HepG2 (cell line): ENCODE measurements around the gene IRF6. TPM values are rescaled to one million over a fixed set of nuclear protein-coding genes. Genes with fewer than 3 reads are reported as not detected.

Experiments used
- ATAC-seq: fragments of 200-7000 bp; cut with Tn5 transposase; 3 replicates; pipeline ENCODE4 v1.9.1; 2020; ENCODE audit warnings: mild to moderate bottlenecking, moderate library complexity
- BruUV-seq: library from RNA; stranded (reverse); fragments of 400-500 nt; replicated peaks from 2 replicates; lab custom pipeline; 2021; lab: Mats Ljungman, UMichigan
- CTCF ChIA-PET: fragments of 300-600 bp; formaldehyde crosslinking; extraction: SDS; loops from one replicate; lab custom pipeline; 2021; ENCODE audit warnings: low total read pairs, inconsistent platforms, low intra/inter-chr PET ratio; lab: Yijun Ruan, JAX
- POLR2A ChIA-PET: fragments of 350-600 bp; sonication (Branson Sonifier 250); formaldehyde crosslinking; loops from one replicate; lab custom pipeline; 2020; ENCODE audit warnings: antibody characterized with exemption, inconsistent platforms; lab: Yijun Ruan, JAX
- DNase-seq: peaks from one replicate; pipeline ENCODE4 v3.0.0-alpha.2; 2015; ENCODE audit warnings: low spot score
- FAIRE-seq: peaks from 3 replicates; lab custom pipeline; 2011; peaks lifted over from hg19 to GRCh38; lab: Jason Lieb, UNC
- H2AFZ ChIP-seq: one replicate; pipeline ENCODE4 v1.6.1; 2011; ENCODE audit warnings: low read length, inconsistent platforms
- H3K27ac ChIP-seq: fragments of 300-600 bp; 3 replicates; pipeline ENCODE4 v1.8.0; 2011; ENCODE audit warnings: mixed run types, mild to moderate bottlenecking, mixed read lengths, low read length, inconsistent platforms; ENCODE audit not compliant: insufficient read depth; ENCODE audit errors: extremely low read length
- H3K27me3 ChIP-seq, 2 experiments: fragments of 200-600 bp in 1 of 2; 2 replicates in 1 of 2; 3 replicates in 1 of 2; pipeline versions ENCODE4 v1.6.0 to v1.8.0; 2011; ENCODE audit warnings: low read length in 2 of 2, mild to moderate bottlenecking in 2 of 2, moderate library complexity in 2 of 2, inconsistent platforms in 1 of 2; ENCODE audit not compliant: insufficient read depth in 2 of 2, control insufficient read depth in 1 of 2
- H3K36me3 ChIP-seq, 2 experiments: fragments of 200-600 bp in 1 of 2; replicated peaks in 1 of 2; 2 replicates in 1 of 2; 3 replicates in 1 of 2; pipeline versions ENCODE4 v1.5.1 to v1.8.0; 2011; ENCODE audit warnings: low read length in 2 of 2, inconsistent platforms in 1 of 2; ENCODE audit not compliant: insufficient read depth in 2 of 2, control insufficient read depth in 1 of 2
- H3K4me1 ChIP-seq: 2 replicates; pipeline ENCODE4 v1.5.1; 2012; ENCODE audit warnings: low read length, inconsistent platforms; ENCODE audit not compliant: insufficient read depth
- H3K4me2 ChIP-seq: 2 replicates; pipeline ENCODE4 v1.6.0; 2011; ENCODE audit warnings: low read depth, low read length, inconsistent platforms
- H3K4me3 ChIP-seq, 3 experiments: fragments of 200-600 bp in 1 of 3; sonication (generic), shearing (Covaris generic) in 1 of 3; replicated peaks in 1 of 3; 2 replicates each; pipeline ENCODE4 v1.5.1; 2011 to 2016; ENCODE audit warnings: low read length in 3 of 3, inconsistent platforms in 2 of 3, low read depth in 2 of 3, mild to moderate bottlenecking in 2 of 3, control low read depth in 1 of 3, mixed read lengths in 1 of 3; ENCODE audit not compliant: insufficient read depth in 1 of 3
- H3K79me2 ChIP-seq: one replicate; pipeline ENCODE4 v1.6.1; 2011; ENCODE audit warnings: low read length, inconsistent platforms; ENCODE audit not compliant: insufficient read depth
- H3K9ac ChIP-seq: 2 replicates; pipeline ENCODE4 v1.6.0; 2011; ENCODE audit warnings: mild to moderate bottlenecking, low read depth, low read length, inconsistent platforms; ENCODE audit not compliant: insufficient read depth
- H3K9me3 ChIP-seq: 2 replicates; pipeline ENCODE4 v1.5.1; 2012; ENCODE audit warnings: mild to moderate bottlenecking, low read length
- H4K20me1 ChIP-seq: 2 replicates; pipeline ENCODE4 v1.6.0; 2011; ENCODE audit warnings: inconsistent platforms, mild to moderate bottlenecking, low read length, moderate library complexity; ENCODE audit not compliant: insufficient read depth
- HOXA9 ChIP-seq: sonication (generic); formaldehyde crosslinking; IDR thresholded peaks from 2 replicates; pipeline ENCODE4 v1.8.1; 2022; ENCODE audit warnings: missing genetic modification reagents, mild to moderate bottlenecking, moderate library complexity, borderline replicate concordance
- JUNB ChIP-seq: sonication (generic); formaldehyde crosslinking; IDR thresholded peaks from 2 replicates; pipeline ENCODE4 v1.8.0; 2022; ENCODE audit warnings: missing genetic modification reagents, mild to moderate bottlenecking, borderline replicate concordance
- KMT2B ChIP-seq: IDR thresholded peaks from 2 replicates; pipeline ENCODE4 v1.6.1; 2016; ENCODE audit warnings: missing genetic modification reagents, missing compliant biosample characterization
- MTA1 ChIP-seq: sonication (generic); formaldehyde crosslinking; IDR thresholded peaks from 2 replicates; pipeline ENCODE4 v1.4.0; 2020; ENCODE audit warnings: missing genetic modification reagents, mild to moderate bottlenecking, borderline replicate concordance
- RFXAP ChIP-seq: sonication (generic); formaldehyde crosslinking; IDR thresholded peaks from 2 replicates; pipeline ENCODE4 v1.4.0; 2020; ENCODE audit warnings: missing genetic modification reagents, borderline replicate concordance
- SMARCE1 ChIP-seq: fragments of 450-650 bp; IDR thresholded peaks from 2 replicates; pipeline ENCODE4 v1.6.1; 2017; ENCODE audit warnings: borderline replicate concordance
- ZNF367 ChIP-seq: sonication (generic); formaldehyde crosslinking; IDR thresholded peaks from 2 replicates; pipeline ENCODE4 v1.4.0; 2020; ENCODE audit warnings: missing genetic modification reagents, borderline replicate concordance
- ZNF556 ChIP-seq: sonication (generic); formaldehyde crosslinking; IDR thresholded peaks from 2 replicates; pipeline ENCODE4 v1.4.0; 2020; ENCODE audit warnings: mild to moderate bottlenecking, missing genetic modification reagents, borderline replicate concordance
- WGBS: methylation state at CpG from one replicate; pipeline ENCODE4 v1.1.6; 2017; ENCODE audit warnings: low lambda C conversion rate; 5-methylcytosine and 5-hydroxymethylcytosine counted together
- in situ Hi-C: cut with HindIII; loops from 2 replicates; pipeline ENCODE4 v1.10.0; 2017; ENCODE audit warnings: low pct_unique_long_range_greater_than_20kb; ENCODE audit not compliant: extremely low pct_ligation_motif_present
- intact Hi-C: fragments of 100-400 bp; cut with micrococcal nuclease; formaldehyde crosslinking; loops from one replicate; pipeline ENCODE4 v1.10.0; 2022; ENCODE audit not compliant: unreplicated experiment
- polyA plus RNA-seq, 8 experiments: library from polyadenylated mRNA; depleted of rRNA in 3 of 8; stranded (reverse) in 7 of 8; unstranded in 1 of 8; fragments of >200 nt; fragmentation: Illumina TruSeq in 4 of 8; extraction: Trizol in 4 of 8; gene quantifications; 2 replicates each; pipeline versions ENCODE4 v1.2.1 to v1.2.3, GENCODE V29; 2011 to 2016; ENCODE audit warnings: low read depth in 4 of 8, missing spikeins in 1 of 8, mixed read lengths in 1 of 8; ENCODE audit not compliant: insufficient read depth in 1 of 8
- total RNA-seq, 5 experiments: library from RNA; depleted of rRNA; stranded (reverse); fragments of >200 nt; fragmentation: Illumina TruSeq; extraction: Trizol; gene quantifications; 2 replicates each; pipeline ENCODE4 v1.2.3, GENCODE V29; 2016; ENCODE audit warnings: low read depth in 1 of 5
- TF ChIP-seq, protein P1 (sequence below), 2 experiments: fragments of 450-650 bp in 1 of 2; sonication (generic) in 1 of 2; formaldehyde crosslinking; IDR thresholded peaks; 2 replicates each; pipeline versions ENCODE4 v1.5.0 to v1.8.0; 2020 to 2022; ENCODE audit warnings: mild to moderate bottlenecking in 1 of 2, missing genetic modification reagents in 1 of 2
- TF ChIP-seq, protein P2 (sequence below): IDR thresholded peaks from 2 replicates; pipeline ENCODE4 v1.4.0; 2020; ENCODE audit warnings: mild to moderate bottlenecking, missing genetic modification reagents
- TF ChIP-seq, protein P3 (sequence below): IDR thresholded peaks from 2 replicates; pipeline ENCODE4 v1.6.1; 2012; ENCODE audit warnings: low read depth, low read length, improper control_type of control experiment

The IRF6 gene
- total and polyA plus RNA-seq, 2 of the 13 experiments (the other 11 are each of a cell fraction or from before 2014, with no cell fraction given), result 0.02 TPM; not detected in 1

DNA sequence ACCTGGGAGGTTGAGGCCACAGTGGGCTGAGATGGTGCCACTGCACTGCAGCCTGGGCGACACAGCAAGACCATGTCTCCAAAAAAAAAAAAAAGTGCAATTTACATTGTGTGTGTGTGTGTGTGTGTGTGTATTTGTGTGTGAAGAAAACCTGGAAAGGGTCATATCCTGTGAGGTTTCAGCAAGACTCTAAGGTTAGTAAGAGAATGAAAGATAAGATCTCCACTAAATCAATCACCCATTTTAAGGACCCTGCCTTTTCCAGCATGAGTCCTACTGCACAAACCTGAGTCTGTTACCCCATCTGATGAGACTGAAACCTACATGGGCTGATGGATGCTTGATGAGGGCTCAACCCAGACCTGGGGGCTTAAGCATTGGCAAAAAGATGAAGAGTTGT is 16.7 kb downstream of the IRF6 start:
- no TSS peak for BruUV-seq
- WGBS, result 0% methylated on average over 1 of the region's 1 CpG
- Histone ChIP-seq H3K9ac (no peak overlapping the region), H3K79me2 (no peaks in the 10 kb centered on the region), H3K4me2 (no peak overlapping the region), H3K27ac (no peak overlapping the region), H4K20me1 (no peaks in the 10 kb centered on the region), H3K4me1 (peaks cover 17% of the 10 kb centered on the region), H3K9me3 (no peaks in the 10 kb centered on the region), H3K36me3 (no peaks in the 10 kb centered on the region), H2AFZ (no peak overlapping the region), H3K27me3 (peaks cover 0 to 3% of the 10 kb centered on the region in 2 experiments; a peak in 1 of 5 replicates), H3K4me3 (no peak overlapping the region)
- no peak for DNase-seq
- in situ Hi-C loops (no loop called here), intact Hi-C loops (no loop called here)
- ChIA-PET CTCF (no interaction called here), POLR2A (no interaction called here)
- TF ChIP-seq SMARCE1, result no peak
- TF ChIP-seq ZNF367, result no peak
- TF ChIP-seq MTA1 (CRISPR knock-in tag), result no peak
- FAIRE-seq, result no peak
- ATAC-seq, result no peak

DNA sequence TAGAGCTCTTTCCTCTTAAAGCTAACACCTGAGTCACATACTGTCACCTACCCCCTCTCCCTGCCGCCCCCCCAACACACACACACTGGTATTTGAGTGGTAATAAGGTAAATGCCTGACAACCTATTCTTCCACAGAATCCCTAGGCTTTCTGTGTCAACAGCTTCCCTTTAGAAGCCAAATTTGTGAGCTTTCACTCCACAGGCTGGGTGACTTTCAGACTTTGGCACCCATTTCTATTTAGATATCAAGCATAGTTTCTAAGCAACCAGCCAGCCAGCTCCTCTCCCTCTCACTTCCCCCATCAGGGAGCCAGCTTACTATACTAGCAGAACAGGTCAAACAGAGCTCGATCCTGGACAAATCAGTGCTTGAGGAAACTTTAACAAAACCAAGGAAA is 18.4 kb downstream of the IRF6 start:
- H3K79me2 ChIP-seq, result no peaks in the 10 kb centered on the region
- FAIRE-seq, result no peak
- H2AFZ ChIP-seq, result no peak overlapping the region
- H3K9ac ChIP-seq, result no peak overlapping the region
- ChIA-PET CTCF (no interaction called here), POLR2A (interaction anchor here (0.9 kb wide), 1 partner anchor 40 kb away, joined by 3 read pairs; the partner anchor contains the start of gene UTP25)
- ATAC-seq, result no peak
- H3K27ac ChIP-seq, result no peak overlapping the region
- no peaks in the 10 kb centered on the region for H4K20me1 ChIP-seq
- H3K4me1 ChIP-seq, result peaks cover 22% of the 10 kb centered on the region
- no peak for DNase-seq
- H3K4me3 ChIP-seq, result no peak overlapping the region
- H3K27me3 ChIP-seq, result peaks cover 0 to 3% of the 10 kb centered on the region in 2 experiments; a peak in 1 of 5 replicates
- H3K9me3 ChIP-seq, result no peaks in the 10 kb centered on the region
- intact Hi-C loops, result no loop called here
- 0% methylated on average over 2 of the region's 2 CpGs for WGBS
- in situ Hi-C loops, result no loop called here
- H3K4me2 ChIP-seq, result no peak overlapping the region
- BruUV-seq, result no TSS peak
- H3K36me3 ChIP-seq, result no peaks in the 10 kb centered on the region
- TF ChIP-seq ZNF556 (CRISPR knock-in tag) (no peak), HOXA9 (CRISPR knock-in tag) (no peak), KMT2B (CRISPR knock-in tag) (no peak), JUNB (CRISPR knock-in tag) (no peak), RFXAP (CRISPR knock-in tag) (no peak)
- TF ChIP-seq, protein P1, sequence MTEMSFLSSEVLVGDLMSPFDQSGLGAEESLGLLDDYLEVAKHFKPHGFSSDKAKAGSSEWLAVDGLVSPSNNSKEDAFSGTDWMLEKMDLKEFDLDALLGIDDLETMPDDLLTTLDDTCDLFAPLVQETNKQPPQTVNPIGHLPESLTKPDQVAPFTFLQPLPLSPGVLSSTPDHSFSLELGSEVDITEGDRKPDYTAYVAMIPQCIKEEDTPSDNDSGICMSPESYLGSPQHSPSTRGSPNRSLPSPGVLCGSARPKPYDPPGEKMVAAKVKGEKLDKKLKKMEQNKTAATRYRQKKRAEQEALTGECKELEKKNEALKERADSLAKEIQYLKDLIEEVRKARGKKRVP (CRISPR knock-in tag; IDR thresholded peaks at IDR 0.05), result no peak
- TF ChIP-seq, protein P2, sequence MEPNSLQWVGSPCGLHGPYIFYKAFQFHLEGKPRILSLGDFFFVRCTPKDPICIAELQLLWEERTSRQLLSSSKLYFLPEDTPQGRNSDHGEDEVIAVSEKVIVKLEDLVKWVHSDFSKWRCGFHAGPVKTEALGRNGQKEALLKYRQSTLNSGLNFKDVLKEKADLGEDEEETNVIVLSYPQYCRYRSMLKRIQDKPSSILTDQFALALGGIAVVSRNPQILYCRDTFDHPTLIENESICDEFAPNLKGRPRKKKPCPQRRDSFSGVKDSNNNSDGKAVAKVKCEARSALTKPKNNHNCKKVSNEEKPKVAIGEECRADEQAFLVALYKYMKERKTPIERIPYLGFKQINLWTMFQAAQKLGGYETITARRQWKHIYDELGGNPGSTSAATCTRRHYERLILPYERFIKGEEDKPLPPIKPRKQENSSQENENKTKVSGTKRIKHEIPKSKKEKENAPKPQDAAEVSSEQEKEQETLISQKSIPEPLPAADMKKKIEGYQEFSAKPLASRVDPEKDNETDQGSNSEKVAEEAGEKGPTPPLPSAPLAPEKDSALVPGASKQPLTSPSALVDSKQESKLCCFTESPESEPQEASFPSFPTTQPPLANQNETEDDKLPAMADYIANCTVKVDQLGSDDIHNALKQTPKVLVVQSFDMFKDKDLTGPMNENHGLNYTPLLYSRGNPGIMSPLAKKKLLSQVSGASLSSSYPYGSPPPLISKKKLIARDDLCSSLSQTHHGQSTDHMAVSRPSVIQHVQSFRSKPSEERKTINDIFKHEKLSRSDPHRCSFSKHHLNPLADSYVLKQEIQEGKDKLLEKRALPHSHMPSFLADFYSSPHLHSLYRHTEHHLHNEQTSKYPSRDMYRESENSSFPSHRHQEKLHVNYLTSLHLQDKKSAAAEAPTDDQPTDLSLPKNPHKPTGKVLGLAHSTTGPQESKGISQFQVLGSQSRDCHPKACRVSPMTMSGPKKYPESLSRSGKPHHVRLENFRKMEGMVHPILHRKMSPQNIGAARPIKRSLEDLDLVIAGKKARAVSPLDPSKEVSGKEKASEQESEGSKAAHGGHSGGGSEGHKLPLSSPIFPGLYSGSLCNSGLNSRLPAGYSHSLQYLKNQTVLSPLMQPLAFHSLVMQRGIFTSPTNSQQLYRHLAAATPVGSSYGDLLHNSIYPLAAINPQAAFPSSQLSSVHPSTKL (CRISPR knock-in tag), result no peak
- TF ChIP-seq, protein P3, sequence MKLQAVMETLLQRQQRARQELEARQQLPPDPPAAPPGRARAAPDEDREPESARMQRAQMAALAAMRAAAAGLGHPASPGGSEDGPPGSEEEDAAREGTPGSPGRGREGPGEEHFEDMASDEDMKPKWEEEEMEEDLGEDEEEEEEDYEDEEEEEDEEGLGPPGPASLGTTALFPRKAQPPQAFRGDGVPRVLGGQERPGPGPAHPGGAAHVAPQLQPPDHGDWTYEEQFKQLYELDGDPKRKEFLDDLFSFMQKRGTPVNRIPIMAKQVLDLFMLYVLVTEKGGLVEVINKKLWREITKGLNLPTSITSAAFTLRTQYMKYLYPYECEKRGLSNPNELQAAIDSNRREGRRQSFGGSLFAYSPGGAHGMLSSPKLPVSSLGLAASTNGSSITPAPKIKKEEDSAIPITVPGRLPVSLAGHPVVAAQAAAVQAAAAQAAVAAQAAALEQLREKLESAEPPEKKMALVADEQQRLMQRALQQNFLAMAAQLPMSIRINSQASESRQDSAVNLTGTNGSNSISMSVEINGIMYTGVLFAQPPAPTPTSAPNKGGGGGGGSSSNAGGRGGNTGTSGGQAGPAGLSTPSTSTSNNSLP, result no peak
